Central memory CD8-positive, alpha-beta T cell (primary cell): ENCODE measurements around the gene MCFD2.

Source experiments
- ATAC-seq: fragments of 150-1000 bp; cut with Tn5 transposase; replicated peaks from 2 replicates; pipeline ENCODE4 v1.10.0; 2022; ENCODE audit warnings: mild to moderate bottlenecking, moderate FRiP score, moderate number of reproducible peaks; ENCODE audit not compliant: poor library complexity, severe bottlenecking; ENCODE audit errors: extremely low read depth
- DNase-seq, 2 donors: peaks; one replicate each; pipeline ENCODE4 v3.0.0; 2021; ENCODE audit warnings: low spot score in 2 of 2
- H3K27ac Mint-ChIP-seq: one replicate; pipeline ENCODE4 v1.8.0; 2022; ENCODE audit warnings: low read depth, mild to moderate bottlenecking, moderate library complexity, mixed read lengths
- H3K27me3 Mint-ChIP-seq: one replicate; pipeline ENCODE4 v1.8.0; 2022; ENCODE audit warnings: mixed read lengths
- H3K36me3 Mint-ChIP-seq: one replicate; pipeline ENCODE4 v1.8.0; 2022; ENCODE audit warnings: mild to moderate bottlenecking, moderate library complexity, mixed read lengths; ENCODE audit not compliant: insufficient read depth
- H3K4me1 Mint-ChIP-seq: one replicate; pipeline ENCODE4 v1.8.0; 2022; ENCODE audit warnings: mixed read lengths
- H3K4me3 Mint-ChIP-seq: one replicate; pipeline ENCODE4 v1.8.0; 2022; ENCODE audit warnings: mild to moderate bottlenecking, moderate library complexity, mixed read lengths
- H3K9me3 Mint-ChIP-seq: one replicate; pipeline ENCODE4 v1.8.0; 2022; ENCODE audit warnings: mixed read lengths

The MCFD2 gene

DNA sequence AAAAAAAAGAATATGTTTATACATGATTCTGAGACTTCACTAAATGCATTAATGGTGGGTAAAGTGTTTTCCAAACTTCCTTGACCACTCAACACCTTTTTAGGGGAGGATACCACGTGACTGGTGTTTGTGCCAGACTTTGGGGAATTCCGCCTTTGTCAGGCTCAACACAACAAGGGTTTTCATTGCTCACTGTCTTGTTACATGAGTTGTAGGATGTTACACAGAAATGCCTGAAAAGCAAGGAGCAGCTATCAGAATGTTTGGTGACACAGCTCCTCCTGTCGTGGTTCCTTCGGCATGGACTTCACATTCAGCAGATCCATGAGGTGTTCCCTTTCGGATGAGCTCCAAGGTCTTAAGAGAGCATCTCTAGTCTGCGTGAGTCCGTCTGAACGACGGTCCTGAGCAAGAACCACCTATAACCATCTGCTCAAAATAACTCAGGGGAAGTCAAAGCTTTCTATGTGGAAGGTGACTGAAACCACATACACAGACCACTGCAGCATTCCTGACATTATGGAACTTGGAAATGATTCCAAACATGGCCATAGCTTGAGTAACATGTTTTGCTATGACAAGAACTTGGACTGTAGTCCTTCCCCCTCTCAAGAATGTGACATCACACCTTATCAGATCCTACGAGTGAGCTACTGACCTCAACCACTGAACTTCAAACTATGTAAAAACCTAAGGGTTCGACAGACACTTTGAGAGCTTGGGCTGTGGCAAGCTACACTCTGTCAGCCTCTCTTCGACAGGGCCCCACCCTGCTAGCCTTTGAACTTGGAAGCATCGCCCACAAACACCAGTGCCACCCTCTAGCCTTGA is 57.5 kb downstream of the MCFD2 start:
- Mint-ChIP-seq H3K4me1 (no peaks in the 10 kb centered on the region), H3K27me3 (peaks cover 55% of the 10 kb centered on the region), H3K4me3 (no peak overlapping the region), H3K36me3 (peaks cover 1% of the 10 kb centered on the region), H3K9me3 (no peaks in the 10 kb centered on the region), H3K27ac (no peak overlapping the region)
- DNase-seq (no peak), ATAC-seq (no peak)

- no peak for DNase-seq
- H3K27ac Mint-ChIP-seq = no peak overlapping the region
- H3K9me3 Mint-ChIP-seq = no peaks in the 10 kb centered on the region
- H3K36me3 Mint-ChIP-seq = peaks cover 1% of the 10 kb centered on the region
- H3K27me3 Mint-ChIP-seq = peaks cover 38% of the 10 kb centered on the region
- no peaks in the 10 kb centered on the region for H3K4me1 Mint-ChIP-seq
- ATAC-seq = no peak
- H3K4me3 Mint-ChIP-seq = no peak overlapping the region
Observed at GRCh38 chr2:46856336-46856735, 59.3 kb downstream of the MCFD2 start.

- Mint-ChIP-seq H3K4me1 (no peaks in the 10 kb centered on the region), H3K9me3 (no peaks in the 10 kb centered on the region), H3K27ac (no peak overlapping the region), H3K27me3 (peaks cover 35% of the 10 kb centered on the region), H3K4me3 (no peak overlapping the region), H3K36me3 (peaks cover 1% of the 10 kb centered on the region)
- ATAC-seq (no peak), DNase-seq (no peak)
Observed at GRCh38 chr2:46855805-46856204, 59.8 kb downstream of the MCFD2 start.

DNA sequence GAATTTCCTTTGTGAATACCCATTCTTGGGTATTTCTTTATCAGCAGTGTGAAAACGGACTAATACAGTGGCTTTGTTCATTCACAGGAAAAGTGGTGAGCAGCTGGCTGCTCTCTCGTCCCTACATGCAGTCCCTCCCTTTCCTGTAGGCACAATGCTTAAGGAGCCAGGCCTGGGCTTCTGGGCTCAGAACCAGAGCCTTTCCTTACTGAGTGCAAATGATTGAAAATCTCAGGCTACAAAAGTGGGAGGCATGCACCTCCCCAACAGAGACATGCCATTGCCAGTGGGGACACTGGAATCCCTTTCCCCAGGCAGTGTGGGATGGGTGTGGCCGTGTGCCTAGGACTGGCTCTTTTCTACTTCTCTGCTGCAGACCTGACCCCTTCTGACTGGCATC is 61.3 kb downstream of the MCFD2 start:
- no peak overlapping the region for H3K4me3 Mint-ChIP-seq
- H3K36me3 Mint-ChIP-seq = no peaks in the 10 kb centered on the region
- DNase-seq (no peak), ATAC-seq (no peak)
- no peaks in the 10 kb centered on the region for H3K4me1 Mint-ChIP-seq
- no peak overlapping the region for H3K27ac Mint-ChIP-seq
- H3K27me3 Mint-ChIP-seq = peaks cover 35% of the 10 kb centered on the region
- no peaks in the 10 kb centered on the region for H3K9me3 Mint-ChIP-seq

DNA sequence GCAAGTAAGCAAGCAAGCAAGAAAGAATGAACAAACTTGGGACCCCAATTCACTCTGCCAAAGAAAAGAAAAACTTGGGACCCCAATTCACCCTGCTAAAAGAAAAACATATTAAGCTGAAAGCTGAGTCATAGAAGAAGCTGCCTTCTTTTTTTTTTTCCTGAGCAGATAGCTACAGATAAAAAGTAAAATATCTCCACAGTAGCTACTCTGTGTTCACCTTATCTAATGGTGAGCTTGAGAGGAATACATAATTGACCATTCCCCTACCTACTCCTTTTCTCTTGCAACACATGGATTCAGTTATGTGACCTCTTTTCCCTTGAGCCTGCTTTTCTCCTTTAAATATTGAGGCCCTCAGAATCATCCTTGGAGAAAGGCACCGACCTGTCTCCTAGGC is 63.0 kb downstream of the MCFD2 start:
- no peak overlapping the region for H3K27ac Mint-ChIP-seq
- no peaks in the 10 kb centered on the region for H3K4me1 Mint-ChIP-seq
- ATAC-seq = no peak
- H3K36me3 Mint-ChIP-seq = no peaks in the 10 kb centered on the region
- peaks cover 42% of the 10 kb centered on the region for H3K27me3 Mint-ChIP-seq
- no peak for DNase-seq
- H3K9me3 Mint-ChIP-seq = no peaks in the 10 kb centered on the region
- no peak overlapping the region for H3K4me3 Mint-ChIP-seq

DNA sequence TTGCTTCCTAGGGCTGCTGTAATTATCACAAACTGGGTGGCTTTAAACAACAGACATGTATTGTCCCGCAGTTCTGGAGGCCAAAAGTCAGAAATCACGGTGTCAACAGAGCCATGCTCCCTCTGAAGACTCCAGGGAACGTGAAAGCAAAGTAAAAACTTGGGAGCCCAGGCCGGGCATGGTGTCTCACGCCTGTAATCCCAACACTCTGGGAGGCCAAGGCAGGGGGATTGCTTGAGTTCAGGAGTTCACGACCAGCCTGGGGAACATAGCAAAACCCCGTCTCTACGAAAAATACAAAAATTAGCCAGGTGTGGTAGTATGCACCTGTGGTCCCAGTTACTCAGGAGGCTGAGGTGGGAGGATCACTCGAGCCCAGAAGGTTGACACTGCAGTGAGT is 63.5 kb downstream of the MCFD2 start:
- Mint-ChIP-seq H3K27ac (no peak overlapping the region), H3K4me3 (no peak overlapping the region), H3K9me3 (no peaks in the 10 kb centered on the region), H3K27me3 (peaks cover 43% of the 10 kb centered on the region), H3K4me1 (no peaks in the 10 kb centered on the region), H3K36me3 (no peaks in the 10 kb centered on the region)
- DNase-seq (no peak), ATAC-seq (no peak)
